Measurements from ENCODE around the gene MAP7D1.
"Not testable (repeated sequence)": the region's sequence is repeated elsewhere in the genome, so short reads cannot be mapped to it uniquely, and the experiment has no call there.

The MAP7D1 gene

GRCh38 chr1:36149973-36150295 is 6.0 kb upstream of the MAP7D1 start:
- DNase-seq (ENCODE audit: low read depth, low spot score), result no peak
- peak overlapping the region; percentile 93 for H3K4me3 ChIP-seq (ENCODE audit: low read length)

- H3K4me3 ChIP-seq (ENCODE audit: low read length), result no peak overlapping the region
- DNase-seq (ENCODE audit: low read depth, low spot score), result no peak
Measured at GRCh38 chr1:36150296-36151133, 5.4 kb upstream of the MAP7D1 start.

- no peak for DNase-seq (ENCODE audit: low read depth, low spot score)
- H3K4me3 ChIP-seq (ENCODE audit: low read length), result no peak overlapping the region
Measured at GRCh38 chr1:36151134-36151844, 4.7 kb upstream of the MAP7D1 start.

- peak; percentile 51 for DNase-seq (ENCODE audit: low read depth, low spot score)
- H3K4me3 ChIP-seq (ENCODE audit: low read length), result no peak overlapping the region
Measured at GRCh38 chr1:36151845-36152203, 4.1 kb upstream of the MAP7D1 start.

GRCh38 chr1:36153476-36153875 is 2.5 kb upstream of the MAP7D1 start:
- H3K4me3 ChIP-seq (ENCODE audit: low read length), result no peak overlapping the region
- no peak for DNase-seq (ENCODE audit: low read depth, low spot score)

GRCh38 chr1:36154335-36154734 is 1.6 kb upstream of the MAP7D1 start:
- DNase-seq (ENCODE audit: low read depth, low spot score), result no peak
- H3K4me3 ChIP-seq (ENCODE audit: low read length), result no peak overlapping the region

- peak overlapping the region; percentile 87 for H3K4me3 ChIP-seq (ENCODE audit: low read length)
- DNase-seq (ENCODE audit: low read depth, low spot score), result no peak
Measured at GRCh38 chr1:36154765-36155407, 1.1 kb upstream of the MAP7D1 start.

GRCh38 chr1:36156329-36157114 is 562 bp downstream of the MAP7D1 start:
- peak overlapping the region; percentile 87 for H3K4me3 ChIP-seq (ENCODE audit: low read length)
- no peak for DNase-seq (ENCODE audit: low read depth, low spot score)

GRCh38 chr1:36157115-36157903 is 1.3 kb downstream of the MAP7D1 start:
- H3K4me3 ChIP-seq (ENCODE audit: low read length), result peak overlapping the region; percentile 87
- no peak for DNase-seq (ENCODE audit: low read depth, low spot score)

GRCh38 chr1:36157973-36158826 is 2.2 kb downstream of the MAP7D1 start:
- peak overlapping the region; percentile 87 for H3K4me3 ChIP-seq (ENCODE audit: low read length)
- DNase-seq (ENCODE audit: low read depth, low spot score), result no peak

- DNase-seq (ENCODE audit: low read depth, low spot score); H3K4me3 ChIP-seq (ENCODE audit: low read length): not testable (repeated sequence)
Measured at GRCh38 chr1:36158827-36159252, 2.9 kb downstream of the MAP7D1 start.

GRCh38 chr1:36159614-36160387 is 3.8 kb downstream of the MAP7D1 start:
- no peak for DNase-seq (ENCODE audit: low read depth, low spot score)
- H3K4me3 ChIP-seq (ENCODE audit: low read length), result peak overlapping the region; percentile 69; the same call in 1 of the 2 replicates

GRCh38 chr1:36160388-36160948 is 4.5 kb downstream of the MAP7D1 start:
- H3K4me3 ChIP-seq (ENCODE audit: low read length), result peak overlapping the region; percentile 69
- DNase-seq (ENCODE audit: low read depth, low spot score), result no peak

GRCh38 chr1:36160949-36161485 is 5.1 kb downstream of the MAP7D1 start:
- peak; percentile 78 for DNase-seq (ENCODE audit: low read depth, low spot score)
- peak overlapping the region; percentile 69 for H3K4me3 ChIP-seq (ENCODE audit: low read length)

- DNase-seq (ENCODE audit: low read depth, low spot score), result peak; percentile 48
Measured at GRCh38 chr1:36161641-36162531, 5.9 kb downstream of the MAP7D1 start.

More at GRCh38 chr1:36161641-36162531, 5.9 kb downstream of the MAP7D1 start:
- H3K4me3 ChIP-seq (ENCODE audit: low read length), result peak overlapping the region; percentile 69

All from Jurkat, Clone E6-1 (cell line).